Loucy (cell line): Measurements from ENCODE around the gene INTS1.

Source experiments
- H2AFZ ChIP-seq: fragments of 200-600 bp; sonication (generic); 2 replicates; pipeline ENCODE4 v1.6.0; 2016; ENCODE audit warnings: antibody characterized with exemption, mild to moderate bottlenecking, low read length, moderate library complexity
- H3F3A ChIP-seq: fragments of 200-600 bp; 2 replicates; pipeline ENCODE4 v1.6.0; 2016; ENCODE audit warnings: antibody characterized with exemption, low read depth, mild to moderate bottlenecking
- H3K27me3 ChIP-seq: fragments of 200-600 bp; sonication (generic); 2 replicates; pipeline ENCODE4 v1.6.1; 2014; ENCODE audit warnings: low read length, mild to moderate bottlenecking; ENCODE audit not compliant: insufficient read depth, poor library complexity, severe bottlenecking
- H3K36me3 ChIP-seq: fragments of 200-600 bp; sonication (generic); 2 replicates; pipeline ENCODE4 v1.6.1; 2016; ENCODE audit warnings: low read length; ENCODE audit not compliant: insufficient read depth
- H3K4me1 ChIP-seq: fragments of 200-600 bp; sonication (generic); 2 replicates; pipeline ENCODE4 v1.5.1; 2014; ENCODE audit warnings: low read length, mild to moderate bottlenecking; ENCODE audit not compliant: insufficient read depth, poor library complexity, severe bottlenecking
- H3K4me2 ChIP-seq: fragments of 200-600 bp; sonication (generic); 2 replicates; pipeline ENCODE4 v1.6.0; 2014; ENCODE audit warnings: antibody characterized with exemption, low read length, low read depth, mild to moderate bottlenecking; ENCODE audit not compliant: poor library complexity, severe bottlenecking
- H3K4me3 ChIP-seq: fragments of 200-600 bp; sonication (generic); 2 replicates; pipeline ENCODE4 v1.5.1; 2014; ENCODE audit warnings: low read length, mild to moderate bottlenecking, mixed read lengths; ENCODE audit not compliant: poor library complexity, severe bottlenecking
- H3K79me2 ChIP-seq: fragments of 200-600 bp; sonication (generic); 2 replicates; pipeline ENCODE4 v1.6.1; 2014; ENCODE audit warnings: low read length; ENCODE audit not compliant: insufficient read depth
- H3K9ac ChIP-seq: fragments of 200-600 bp; sonication (generic); 2 replicates; pipeline ENCODE4 v1.6.0; 2014; ENCODE audit warnings: mild to moderate bottlenecking, low read depth, low read length, moderate library complexity; ENCODE audit not compliant: poor library complexity, severe bottlenecking
- H3K9me2 ChIP-seq: fragments of 200-600 bp; sonication (generic); replicated peaks from 2 replicates; pipeline ENCODE4 v1.6.1; 2016; ENCODE audit warnings: low read depth, low read length, mixed read lengths
- H3K9me3 ChIP-seq: fragments of 200-600 bp; sonication (generic); 2 replicates; pipeline ENCODE4 v1.6.1; 2014; ENCODE audit warnings: mild to moderate bottlenecking, antibody characterized with exemption, low read length, low read depth; ENCODE audit not compliant: insufficient read depth
- H4K20me1 ChIP-seq: fragments of 200-600 bp; sonication (generic); 2 replicates; pipeline ENCODE4 v1.6.0; 2014; ENCODE audit warnings: antibody characterized with exemption, low read length, mild to moderate bottlenecking; ENCODE audit not compliant: insufficient read depth, poor library complexity, severe bottlenecking
- CTCF ChIP-seq: fragments of 200-600 bp; sonication (generic); conservative IDR thresholded peaks from 2 replicates; pipeline ENCODE4 v1.5.1; 2014; ENCODE audit warnings: mild to moderate bottlenecking, antibody characterized with exemption, low read length
- EZH2phosphoT487 ChIP-seq: fragments of 200-600 bp; IDR thresholded peaks from 2 replicates; pipeline ENCODE4 v1.6.1; 2018; ENCODE audit warnings: antibody characterized with exemption, mild to moderate bottlenecking, moderate library complexity, borderline replicate concordance

The INTS1 gene

GRCh38 chr7:1540776-1541271 lies 36.6 kb upstream of the INTS1 start:
- Histone ChIP-seq H2AFZ (no peak overlapping the region), H3K9me3 (no peaks in the 10 kb centered on the region), H4K20me1 (peaks cover 44% of the 10 kb centered on the region), H3K4me3 (no peak overlapping the region), H3F3A (no peaks in the 10 kb centered on the region), H3K4me2 (no peak overlapping the region), H3K9ac (no peak overlapping the region), H3K79me2 (peaks cover 41% of the 10 kb centered on the region), H3K27me3 (no peaks in the 10 kb centered on the region), H3K9me2 (no peaks in the 10 kb centered on the region), H3K4me1 (no peaks in the 10 kb centered on the region), H3K36me3 (peaks cover 62% of the 10 kb centered on the region; the same call in 1 of the 2 replicates)
- no peak for TF ChIP-seq EZH2phosphoT487
- TF ChIP-seq CTCF = no peak

- H3K9me2 ChIP-seq = no peaks in the 10 kb centered on the region
- H3K9ac ChIP-seq = no peak overlapping the region
- peaks cover 48% of the 10 kb centered on the region for H3K79me2 ChIP-seq
- H3K4me2 ChIP-seq = no peak overlapping the region
- H4K20me1 ChIP-seq = peaks cover 51% of the 10 kb centered on the region
- no peaks in the 10 kb centered on the region for H3K9me3 ChIP-seq
- TF ChIP-seq CTCF (no peak), EZH2phosphoT487 (no peak)
- no peak overlapping the region for H3K4me3 ChIP-seq
- no peaks in the 10 kb centered on the region for H3K4me1 ChIP-seq
- H3F3A ChIP-seq = no peaks in the 10 kb centered on the region
- H3K27me3 ChIP-seq = no peaks in the 10 kb centered on the region
- peaks cover 67% of the 10 kb centered on the region; the same call in 1 of the 2 replicates for H3K36me3 ChIP-seq
- no peak overlapping the region for H2AFZ ChIP-seq
Observed at GRCh38 chr7:1539882-1540775, 35.9 kb upstream of the INTS1 start.

GRCh38 chr7:1539181-1539881 lies 35.1 kb upstream of the INTS1 start:
- H3K4me3 ChIP-seq = no peak overlapping the region
- no peaks in the 10 kb centered on the region for H3F3A ChIP-seq
- H3K79me2 ChIP-seq = peaks cover 56% of the 10 kb centered on the region
- H3K9ac ChIP-seq = no peak overlapping the region
- H3K4me2 ChIP-seq = no peak overlapping the region
- no peak overlapping the region for H2AFZ ChIP-seq
- no peaks in the 10 kb centered on the region for H3K9me2 ChIP-seq
- H4K20me1 ChIP-seq = peaks cover 59% of the 10 kb centered on the region
- no peaks in the 10 kb centered on the region for H3K27me3 ChIP-seq
- TF ChIP-seq EZH2phosphoT487 (no peak), CTCF (no peak)
- no peaks in the 10 kb centered on the region for H3K9me3 ChIP-seq
- H3K36me3 ChIP-seq = peaks cover 62% of the 10 kb centered on the region; the same call in 1 of the 2 replicates
- peaks cover 3% of the 10 kb centered on the region for H3K4me1 ChIP-seq
